ENCODE results near the gene MIOS. TPM values are rescaled to one million over a fixed set of nuclear protein-coding genes. Genes with fewer than 3 reads are reported as not detected.

MIOS gene
- total and polyA plus RNA-seq, 9 of the 15 experiments (the other 6 are each of a cell fraction or from before 2014, with no cell fraction given): 7.8 to 47.8 (median 30.6) TPM

DNA sequence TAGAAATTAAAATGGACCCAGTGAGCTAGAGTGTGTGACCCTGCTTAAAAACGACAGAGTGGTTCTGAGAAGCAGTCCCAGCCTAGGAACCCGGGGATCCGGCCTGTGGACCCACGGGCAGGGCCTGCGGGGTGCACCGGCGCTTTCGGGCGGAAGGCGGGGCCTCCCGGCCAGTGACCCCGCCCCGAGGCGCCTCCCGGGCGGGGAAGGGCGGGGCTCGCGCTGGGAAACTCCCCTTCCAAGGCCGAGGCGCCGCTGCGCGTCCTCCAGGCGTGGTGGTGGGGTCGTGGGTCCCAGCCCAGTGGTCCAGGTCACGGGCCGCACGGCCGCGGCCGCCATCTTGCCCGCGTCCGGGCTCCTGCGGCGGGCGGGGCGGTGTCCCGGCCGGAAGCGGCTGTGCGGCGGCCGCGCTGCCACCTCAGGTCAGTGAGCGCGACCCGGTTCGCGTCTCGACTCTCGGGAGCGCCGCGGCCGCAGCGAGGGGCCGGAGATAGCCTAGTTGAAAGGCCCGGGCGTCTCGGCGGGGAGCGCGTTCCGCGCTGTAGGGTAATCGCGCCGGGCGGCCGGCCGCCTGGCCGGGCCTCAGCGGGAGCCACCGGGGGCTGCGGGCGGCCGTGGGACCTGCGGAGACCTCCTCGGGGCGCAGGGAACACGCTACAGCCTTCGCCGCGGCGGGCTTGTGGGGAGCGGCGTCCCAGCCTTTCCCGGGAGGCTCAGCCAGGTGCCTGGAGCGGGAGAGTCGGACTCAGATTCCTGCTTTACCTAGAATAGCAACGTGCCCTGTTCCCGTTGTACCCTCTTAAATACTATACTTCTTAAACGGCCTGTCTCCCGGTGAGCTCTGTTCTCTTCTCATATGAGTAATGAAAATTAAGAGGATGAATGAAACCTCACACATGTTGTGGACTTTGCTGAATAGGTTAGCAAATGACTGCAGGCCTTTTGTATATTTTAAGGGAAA is at the start of gene MIOS (continued):
- TF ChIP-seq POLR2AphosphoS5 (IDR thresholded peaks at IDR 0.05; ENCODE audit: control insufficient read depth, insufficient read depth, low read depth, low read length) (peak; percentile 67), STAT5A (IDR thresholded peaks at IDR 0.05; ENCODE audit: borderline replicate concordance, low read length) (no peak), FIP1L1 (IDR thresholded peaks at IDR 0.05; ENCODE audit: low read depth, low read length, poor library complexity, severe bottlenecking) (no peak), XRCC5 (IDR thresholded peaks at IDR 0.05; ENCODE audit: low read depth, low read length) (no peak), NRF1 (conservative IDR thresholded peaks at IDR 0.05 in 1 of 2, IDR thresholded peaks at IDR 0.05 in 1 of 2) (peak; percentile 57 to 66; a peak in 3 of 4 replicates), PTTG1 (tag; IDR thresholded peaks at IDR 0.05; ENCODE audit: low read depth) (no peak), ZNF282 (CRISPR knock-in tag; IDR thresholded peaks at IDR 0.05) (no peak), KLF6 (CRISPR knock-in tag; IDR thresholded peaks at IDR 0.05; ENCODE audit: borderline replicate concordance) (no peak), THAP12 (CRISPR knock-in tag; IDR thresholded peaks at IDR 0.05) (no peak; the same call in 1 of the 2 replicates), TEAD1 (CRISPR knock-in tag; IDR thresholded peaks at IDR 0.05) (no peak; a peak in 1 of 4 replicates), CBX2 (IDR thresholded peaks at IDR 0.05; ENCODE audit: insufficient read depth, low read length, poor library complexity, severe bottlenecking) (no peak), ZNF436 (CRISPR knock-in tag; IDR thresholded peaks at IDR 0.05) (no peak), ELF2 (CRISPR knock-in tag; IDR thresholded peaks at IDR 0.05) (no peak), FOXK1 (CRISPR knock-in tag; IDR thresholded peaks at IDR 0.05; ENCODE audit: borderline replicate concordance) (no peak), NFE2L1 (tag; IDR thresholded peaks at IDR 0.05; ENCODE audit: borderline replicate concordance, low read depth) (no peak), MIER1 (IDR thresholded peaks at IDR 0.05; ENCODE audit: low read depth) (no peak), ZSCAN32 (CRISPR knock-in tag; IDR thresholded peaks at IDR 0.05) (no peak), RNF2 (IDR thresholded peaks at IDR 0.05) (no peak)
- TF ChIP-seq, protein P1, sequence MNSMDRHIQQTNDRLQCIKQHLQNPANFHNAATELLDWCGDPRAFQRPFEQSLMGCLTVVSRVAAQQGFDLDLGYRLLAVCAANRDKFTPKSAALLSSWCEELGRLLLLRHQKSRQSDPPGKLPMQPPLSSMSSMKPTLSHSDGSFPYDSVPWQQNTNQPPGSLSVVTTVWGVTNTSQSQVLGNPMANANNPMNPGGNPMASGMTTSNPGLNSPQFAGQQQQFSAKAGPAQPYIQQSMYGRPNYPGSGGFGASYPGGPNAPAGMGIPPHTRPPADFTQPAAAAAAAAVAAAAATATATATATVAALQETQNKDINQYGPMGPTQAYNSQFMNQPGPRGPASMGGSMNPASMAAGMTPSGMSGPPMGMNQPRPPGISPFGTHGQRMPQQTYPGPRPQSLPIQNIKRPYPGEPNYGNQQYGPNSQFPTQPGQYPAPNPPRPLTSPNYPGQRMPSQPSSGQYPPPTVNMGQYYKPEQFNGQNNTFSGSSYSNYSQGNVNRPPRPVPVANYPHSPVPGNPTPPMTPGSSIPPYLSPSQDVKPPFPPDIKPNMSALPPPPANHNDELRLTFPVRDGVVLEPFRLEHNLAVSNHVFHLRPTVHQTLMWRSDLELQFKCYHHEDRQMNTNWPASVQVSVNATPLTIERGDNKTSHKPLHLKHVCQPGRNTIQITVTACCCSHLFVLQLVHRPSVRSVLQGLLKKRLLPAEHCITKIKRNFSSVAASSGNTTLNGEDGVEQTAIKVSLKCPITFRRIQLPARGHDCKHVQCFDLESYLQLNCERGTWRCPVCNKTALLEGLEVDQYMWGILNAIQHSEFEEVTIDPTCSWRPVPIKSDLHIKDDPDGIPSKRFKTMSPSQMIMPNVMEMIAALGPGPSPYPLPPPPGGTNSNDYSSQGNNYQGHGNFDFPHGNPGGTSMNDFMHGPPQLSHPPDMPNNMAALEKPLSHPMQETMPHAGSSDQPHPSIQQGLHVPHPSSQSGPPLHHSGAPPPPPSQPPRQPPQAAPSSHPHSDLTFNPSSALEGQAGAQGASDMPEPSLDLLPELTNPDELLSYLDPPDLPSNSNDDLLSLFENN (IDR thresholded peaks at IDR 0.05; ENCODE audit: low read depth in 2 of 2, low read length in 2 of 2): no peak
- TF ChIP-seq, protein P2, sequence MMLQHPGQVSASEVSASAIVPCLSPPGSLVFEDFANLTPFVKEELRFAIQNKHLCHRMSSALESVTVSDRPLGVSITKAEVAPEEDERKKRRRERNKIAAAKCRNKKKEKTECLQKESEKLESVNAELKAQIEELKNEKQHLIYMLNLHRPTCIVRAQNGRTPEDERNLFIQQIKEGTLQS (IDR thresholded peaks at IDR 0.05): no peak
- TF ChIP-seq, protein P2 (CRISPR knock-in tag; conservative IDR thresholded peaks at IDR 0.05): no peak; the same call in 1 of the 2 replicates

All from K562 (cell line).